ENCODE measurements around the gene CA5A.
"Not testable (repeated sequence)": the region's sequence is repeated elsewhere in the genome, so short reads cannot be mapped to it uniquely, and the experiment has no call there.

The CA5A gene

GRCh38 chr16:87897521-87898505 is 38.5 kb downstream of the CA5A start:
- DNase-seq (ENCODE audit: low spot score) = no peak
- ChIA-PET CTCF (interaction anchor here (0.6 kb wide), 1 partner anchor 32 kb away, joined by 4 read pairs; no protein-coding TSS in a partner anchor), POLR2A (ENCODE audit: low non-redundant PET) (no interaction called here)
- no peak for TF ChIP-seq CTCF (conservative IDR thresholded peaks at IDR 0.05; ENCODE audit: low read depth)
- no peak overlapping the region for H3K27ac ChIP-seq

- CTCF ChIA-PET; H3K27ac ChIP-seq; POLR2A ChIA-PET (ENCODE audit: low non-redundant PET); DNase-seq (ENCODE audit: low spot score): not testable (repeated sequence)
These were observed 39.3 kb downstream of the CA5A start for GRCh38 chr16:87896924-87897520.

- DNase-seq (ENCODE audit: low spot score); POLR2A ChIA-PET (ENCODE audit: low non-redundant PET); H3K27ac ChIP-seq: not testable (repeated sequence)
- CTCF ChIA-PET = interaction anchor here (1.0 kb wide), 1 partner anchor 25 kb away, joined by 6 read pairs; no protein-coding TSS in a partner anchor
These were observed 40.0 kb downstream of the CA5A start for GRCh38 chr16:87896176-87896890.

GRCh38 chr16:87895641-87896141 is 40.6 kb downstream of the CA5A start:
- DNase-seq (ENCODE audit: low spot score) = no peak
- CTCF ChIA-PET = interaction anchor here (1.0 kb wide), 1 partner anchor 24 kb away, joined by 6 read pairs; no protein-coding TSS in a partner anchor

GRCh38 chr16:87894005-87894404 is 42.3 kb downstream of the CA5A start:
- CTCF ChIA-PET = interaction anchor here (0.6 kb wide), 1 partner anchor 120 kb away, joined by 4 read pairs; no protein-coding TSS in a partner anchor
- DNase-seq (ENCODE audit: low spot score); H3K27ac ChIP-seq; POLR2A ChIA-PET (ENCODE audit: low non-redundant PET): not testable (repeated sequence)

More at GRCh38 chr16:87895641-87896141, 40.6 kb downstream of the CA5A start:
- no peak for TF ChIP-seq CTCF (conservative IDR thresholded peaks at IDR 0.05; ENCODE audit: low read depth)
- POLR2A ChIA-PET (ENCODE audit: low non-redundant PET) = no interaction called here
- H3K27ac ChIP-seq = no peak overlapping the region

GRCh38 chr16:87891764-87892163 is 44.6 kb downstream of the CA5A start:
- CTCF ChIA-PET = no interaction called here
- TF ChIP-seq CTCF (conservative IDR thresholded peaks at IDR 0.05; ENCODE audit: low read depth) = no peak
- POLR2A ChIA-PET (ENCODE audit: low non-redundant PET) = no interaction called here

GRCh38 chr16:87889762-87890161 is 46.6 kb downstream of the CA5A start:
- CTCF ChIA-PET; DNase-seq (ENCODE audit: low spot score); H3K27ac ChIP-seq; POLR2A ChIA-PET (ENCODE audit: low non-redundant PET): not testable (repeated sequence)

More at GRCh38 chr16:87891764-87892163, 44.6 kb downstream of the CA5A start:
- no peak for DNase-seq (ENCODE audit: low spot score)
- no peak overlapping the region for H3K27ac ChIP-seq

- H3K27ac ChIP-seq; POLR2A ChIA-PET (ENCODE audit: low non-redundant PET); DNase-seq (ENCODE audit: low spot score): not testable (repeated sequence)
- CTCF ChIA-PET = interaction anchor here (0.7 kb wide), 1 partner anchor 12 kb away, joined by 3 read pairs; no protein-coding TSS in a partner anchor
These were observed 48.0 kb downstream of the CA5A start for GRCh38 chr16:87888346-87888745.

- POLR2A ChIA-PET (ENCODE audit: low non-redundant PET); H3K27ac ChIP-seq; DNase-seq (ENCODE audit: low spot score); CTCF ChIA-PET: not testable (repeated sequence)
These were observed 48.4 kb downstream of the CA5A start for GRCh38 chr16:87887931-87888330.

GRCh38 chr16:87885371-87885967 is 50.9 kb downstream of the CA5A start:
- DNase-seq (ENCODE audit: low spot score); H3K27ac ChIP-seq; POLR2A ChIA-PET (ENCODE audit: low non-redundant PET); CTCF ChIA-PET: not testable (repeated sequence)

All from RWPE1 (cell line).